ENCODE data around the gene TAMALIN. TPM values are rescaled to one million over a fixed set of nuclear protein-coding genes. Genes with fewer than 3 reads are reported as not detected.

The TAMALIN gene
- total and polyA plus RNA-seq, 2 experiments from 2014 or later, result 0.34 to 3.0 TPM

- DNase-seq (ENCODE audit: low spot score), result no peak
Measured at GRCh38 chr12:52045794-52046199, 39.1 kb downstream of the TAMALIN start.

More at GRCh38 chr12:52045794-52046199, 39.1 kb downstream of the TAMALIN start:
- peaks cover 25% of the 10 kb centered on the region for H3K4me1 Mint-ChIP-seq
- TF ChIP-seq ETS1 (IDR thresholded peaks at IDR 0.05) (no peak), CREB1 (CRISPR knock-in tag; IDR thresholded peaks at IDR 0.05; ENCODE audit: low read depth) (no peak), ZNF114 (CRISPR knock-in tag; IDR thresholded peaks at IDR 0.05) (no peak), POLR2AphosphoS5 (IDR thresholded peaks at IDR 0.05; ENCODE audit: low read depth) (no peak), STAT1 (IDR thresholded peaks at IDR 0.05; ENCODE audit: unreplicated experiment) (no peak), ZNF462 (CRISPR knock-in tag; IDR thresholded peaks at IDR 0.05) (no peak), EZH2phosphoT487 (IDR thresholded peaks at IDR 0.05; ENCODE audit: unreplicated experiment) (no peak), EZH2 (IDR thresholded peaks at IDR 0.05; ENCODE audit: low read depth, unreplicated experiment) (no peak)
- H3K9me3 Mint-ChIP-seq, result no peaks in the 10 kb centered on the region; the same call in 2 of the 3 replicates
- H3K27me3 Mint-ChIP-seq (ENCODE audit: insufficient read depth, low read depth, poor library complexity), result peaks cover 29% of the 10 kb centered on the region
- Histone ChIP-seq H3K4me3 (no peak overlapping the region), H3K79me2 (replicated peaks; ENCODE audit: insufficient read depth) (no peaks in the 10 kb centered on the region), H2AFZ (no peak overlapping the region), H3K27me3 (ENCODE audit: insufficient read depth) (peaks cover 32% of the 10 kb centered on the region), H3K9me2 (ENCODE audit: insufficient read depth) (no peaks in the 10 kb centered on the region), H4K20me1 (replicated peaks; ENCODE audit: insufficient read depth) (peaks cover 13% of the 10 kb centered on the region), H3K4me2 (no peak overlapping the region), H3K27ac (ENCODE audit: low read depth) (no peak overlapping the region), H3K36me3 (ENCODE audit: insufficient read depth) (no peaks in the 10 kb centered on the region), H3K4me1 (ENCODE audit: insufficient read depth) (peaks cover 9% of the 10 kb centered on the region; the same call in 1 of the 2 replicates), H3F3A (replicated peaks; ENCODE audit: low read depth) (peaks cover 2% of the 10 kb centered on the region; the same call in 1 of the 2 replicates)
- H3K4me3 Mint-ChIP-seq, result no peak overlapping the region
- no peak for ATAC-seq
- H3K36me3 Mint-ChIP-seq (ENCODE audit: low read depth), result peaks cover 11% of the 10 kb centered on the region; the same call in 2 of the 3 replicates
- H3K27ac Mint-ChIP-seq, result no peak overlapping the region
